SK-N-MC (cell line): ENCODE results near the gene ST6GALNAC1.

Experiments used
- EZH2 ChIP-seq: fragments of 200-600 bp; sonication (generic); IDR thresholded peaks from one replicate; pipeline ENCODE4 v1.6.1; 2017; ENCODE audit warnings: antibody characterized with exemption
- FOXP2 ChIP-seq: optimal IDR thresholded peaks from 2 replicates; pipeline ENCODE3; 2011; ENCODE audit warnings: mild to moderate bottlenecking, moderate library complexity; ENCODE audit not compliant: insufficient read depth; ENCODE audit errors: extremely low read length, control extremely low read depth
- POLR2AphosphoS5 ChIP-seq: IDR thresholded peaks from 2 replicates; pipeline ENCODE4 v1.6.1; 2012; ENCODE audit warnings: mild to moderate bottlenecking, low read depth, low read length, borderline replicate concordance

- no peak for TF ChIP-seq POLR2AphosphoS5
- TF ChIP-seq EZH2: no peak
- TF ChIP-seq FOXP2: no peak
These were observed 67.4 kb downstream of the ST6GALNAC1 start for GRCh38 chr17:76576189-76576588.
